Panc1 (cell line): Measurements from ENCODE around the gene LGI4. TPM values are rescaled to one million over a fixed set of nuclear protein-coding genes. Genes with fewer than 3 reads are reported as not detected.

Experiments used
- ATAC-seq: fragments of 200-7000 bp; cut with Tn5 transposase; 2 replicates; pipeline ENCODE4 v1.9.1; 2020; ENCODE audit warnings: mild to moderate bottlenecking, moderate library complexity
- BruUV-seq: library from RNA; stranded (reverse); fragments of 400-500 nt; replicated peaks from 2 replicates; lab custom pipeline; 2021; lab: Mats Ljungman, UMichigan
- CTCF ChIA-PET: fragments of 300-600 bp; sonication (Branson Sonifier 250); formaldehyde crosslinking; loops from one replicate; lab custom pipeline; 2022; ENCODE audit warnings: antibody characterized with exemption; lab: Charles Lee
- POLR2A ChIA-PET: fragments of 300-600 bp; sonication (Branson Sonifier 250); formaldehyde crosslinking; loops from one replicate; lab custom pipeline; 2022; ENCODE audit warnings: antibody characterized with exemption; lab: Charles Lee
- DNase-seq: peaks from one replicate; pipeline ENCODE4 v3.0.0-alpha.2; 2010; ENCODE audit warnings: low read depth, low spot score
- H3K27ac ChIP-seq: 2 replicates; pipeline ENCODE4 v1.5.1; 2011; ENCODE audit warnings: mild to moderate bottlenecking, low read length, inconsistent platforms
- H3K27me3 ChIP-seq: fragments of 200-500 bp; sonication (Bioruptor generic); 2 replicates; pipeline ENCODE4 v1.6.0; 2014; ENCODE audit warnings: low read length, inconsistent platforms; ENCODE audit not compliant: control insufficient read depth, insufficient read depth
- H3K36me3 ChIP-seq: fragments of 200-500 bp; sonication (Bioruptor generic); 2 replicates; pipeline ENCODE4 v1.5.1; 2014; ENCODE audit warnings: inconsistent platforms, mild to moderate bottlenecking, low read length, moderate library complexity; ENCODE audit not compliant: control insufficient read depth, insufficient read depth
- H3K4me1 ChIP-seq: 2 replicates; pipeline ENCODE4 v1.5.1; 2011; ENCODE audit warnings: inconsistent platforms, mild to moderate bottlenecking, low read length, moderate library complexity; ENCODE audit not compliant: control insufficient read depth, insufficient read depth
- H3K4me3 ChIP-seq, 2 experiments: 2 replicates each; pipeline ENCODE4 v1.5.1; 2011 to 2012; ENCODE audit warnings: low read depth in 2 of 2, low read length in 2 of 2, mild to moderate bottlenecking in 2 of 2, inconsistent platforms in 1 of 2, moderate library complexity in 1 of 2
- H3K9me3 ChIP-seq: fragments of 200-500 bp; sonication (Bioruptor generic); 2 replicates; pipeline ENCODE4 v1.5.1; 2014; ENCODE audit warnings: low read depth, mild to moderate bottlenecking, inconsistent platforms, low read length, moderate library complexity; ENCODE audit not compliant: control insufficient read depth, insufficient read depth
- POLR2AphosphoS5 ChIP-seq: IDR thresholded peaks from 2 replicates; pipeline ENCODE4 v1.6.1; 2012; ENCODE audit warnings: mild to moderate bottlenecking, low read depth, low read length, moderate library complexity
- SIN3A ChIP-seq: IDR thresholded peaks from 2 replicates; pipeline ENCODE4 v1.6.1; 2012; ENCODE audit warnings: low read depth, mild to moderate bottlenecking, low read length, moderate library complexity, borderline replicate concordance; ENCODE audit not compliant: insufficient read depth
- TCF7L2 ChIP-seq: IDR thresholded peaks from 2 replicates; pipeline ENCODE4 v1.6.1; 2011; ENCODE audit warnings: mild to moderate bottlenecking, low read depth, low read length, inconsistent platforms
- in situ Hi-C: cut with HindIII; loops from 2 replicates; pipeline ENCODE4 v1.10.0; 2016; ENCODE audit warnings: low sequenced_read_pairs, low pct_unique_long_range_greater_than_20kb
- intact Hi-C: fragments of 100-400 bp; cut with micrococcal nuclease; formaldehyde crosslinking; loops from one replicate; pipeline ENCODE4 v1.10.0; 2022; ENCODE audit not compliant: unreplicated experiment
- total RNA-seq: library from RNA; stranded (reverse); gene quantifications from one replicate; pipeline ENCODE4 v1.2.1, GENCODE V29; 2021; ENCODE audit not compliant: unreplicated experiment
- TF ChIP-seq, protein P1 (sequence below), 2 experiments: IDR thresholded peaks; 2 replicates each; pipeline ENCODE4 v1.6.1; 2011 to 2012; ENCODE audit warnings: low read depth in 2 of 2, control low read depth in 1 of 2, low read length in 1 of 2, mild to moderate bottlenecking in 1 of 2, moderate library complexity in 1 of 2; ENCODE audit not compliant: insufficient read depth in 1 of 2
- TF ChIP-seq, protein P2 (sequence below): fragments of 450-650 bp; IDR thresholded peaks from 2 replicates; pipeline ENCODE4 v1.5.1; 2017; ENCODE audit warnings: mild to moderate bottlenecking

LGI4 gene
- total RNA-seq, 1 experiment from 2014 or later, result 0.18 TPM

DNA sequence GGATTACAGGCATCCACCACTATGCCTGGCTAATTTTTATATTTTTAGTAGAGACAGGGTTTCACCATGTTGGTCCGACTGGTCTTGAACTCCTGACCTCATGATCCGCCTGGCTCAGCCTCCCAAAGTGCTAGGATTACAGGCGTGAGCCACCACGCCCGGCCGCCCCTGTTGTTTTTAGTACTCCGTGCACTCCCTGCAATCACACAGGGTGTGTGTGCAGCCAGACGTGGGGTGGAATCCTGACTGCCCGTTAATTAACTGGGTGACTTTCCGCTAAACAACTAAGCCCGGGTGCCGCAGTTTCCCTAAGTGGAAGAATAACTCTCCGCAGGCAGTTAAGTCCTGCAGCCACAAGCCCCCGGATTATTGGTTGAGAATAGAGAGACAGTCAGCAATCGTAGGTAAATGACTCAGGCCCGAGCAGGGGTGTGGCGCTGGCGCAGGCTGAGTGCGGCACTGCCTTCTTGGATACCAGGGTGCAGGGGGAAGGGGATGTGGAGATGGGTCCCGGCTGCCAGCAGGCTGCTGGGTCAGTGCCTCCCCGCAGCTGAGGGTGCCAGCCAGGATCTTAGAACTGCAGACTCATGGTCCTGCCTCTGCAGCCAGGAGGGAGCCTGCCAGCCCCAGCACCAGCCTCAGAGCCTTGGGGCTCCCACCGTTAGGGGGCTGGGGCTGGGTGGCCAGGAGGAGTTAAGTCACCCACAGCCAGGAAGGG, 25.3 kb downstream of the LGI4 start:
- TF ChIP-seq POLR2AphosphoS5, result no peak
- TF ChIP-seq SIN3A, result no peak
- TF ChIP-seq, protein P1, sequence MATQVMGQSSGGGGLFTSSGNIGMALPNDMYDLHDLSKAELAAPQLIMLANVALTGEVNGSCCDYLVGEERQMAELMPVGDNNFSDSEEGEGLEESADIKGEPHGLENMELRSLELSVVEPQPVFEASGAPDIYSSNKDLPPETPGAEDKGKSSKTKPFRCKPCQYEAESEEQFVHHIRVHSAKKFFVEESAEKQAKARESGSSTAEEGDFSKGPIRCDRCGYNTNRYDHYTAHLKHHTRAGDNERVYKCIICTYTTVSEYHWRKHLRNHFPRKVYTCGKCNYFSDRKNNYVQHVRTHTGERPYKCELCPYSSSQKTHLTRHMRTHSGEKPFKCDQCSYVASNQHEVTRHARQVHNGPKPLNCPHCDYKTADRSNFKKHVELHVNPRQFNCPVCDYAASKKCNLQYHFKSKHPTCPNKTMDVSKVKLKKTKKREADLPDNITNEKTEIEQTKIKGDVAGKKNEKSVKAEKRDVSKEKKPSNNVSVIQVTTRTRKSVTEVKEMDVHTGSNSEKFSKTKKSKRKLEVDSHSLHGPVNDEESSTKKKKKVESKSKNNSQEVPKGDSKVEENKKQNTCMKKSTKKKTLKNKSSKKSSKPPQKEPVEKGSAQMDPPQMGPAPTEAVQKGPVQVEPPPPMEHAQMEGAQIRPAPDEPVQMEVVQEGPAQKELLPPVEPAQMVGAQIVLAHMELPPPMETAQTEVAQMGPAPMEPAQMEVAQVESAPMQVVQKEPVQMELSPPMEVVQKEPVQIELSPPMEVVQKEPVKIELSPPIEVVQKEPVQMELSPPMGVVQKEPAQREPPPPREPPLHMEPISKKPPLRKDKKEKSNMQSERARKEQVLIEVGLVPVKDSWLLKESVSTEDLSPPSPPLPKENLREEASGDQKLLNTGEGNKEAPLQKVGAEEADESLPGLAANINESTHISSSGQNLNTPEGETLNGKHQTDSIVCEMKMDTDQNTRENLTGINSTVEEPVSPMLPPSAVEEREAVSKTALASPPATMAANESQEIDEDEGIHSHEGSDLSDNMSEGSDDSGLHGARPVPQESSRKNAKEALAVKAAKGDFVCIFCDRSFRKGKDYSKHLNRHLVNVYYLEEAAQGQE (IDR thresholded peaks at IDR 0.05; ENCODE audit: insufficient read depth in 1 of 2, low read depth in 2 of 2, low read length in 1 of 2), result no peak
- TF ChIP-seq TCF7L2, result no peak
- TF ChIP-seq, protein P2, sequence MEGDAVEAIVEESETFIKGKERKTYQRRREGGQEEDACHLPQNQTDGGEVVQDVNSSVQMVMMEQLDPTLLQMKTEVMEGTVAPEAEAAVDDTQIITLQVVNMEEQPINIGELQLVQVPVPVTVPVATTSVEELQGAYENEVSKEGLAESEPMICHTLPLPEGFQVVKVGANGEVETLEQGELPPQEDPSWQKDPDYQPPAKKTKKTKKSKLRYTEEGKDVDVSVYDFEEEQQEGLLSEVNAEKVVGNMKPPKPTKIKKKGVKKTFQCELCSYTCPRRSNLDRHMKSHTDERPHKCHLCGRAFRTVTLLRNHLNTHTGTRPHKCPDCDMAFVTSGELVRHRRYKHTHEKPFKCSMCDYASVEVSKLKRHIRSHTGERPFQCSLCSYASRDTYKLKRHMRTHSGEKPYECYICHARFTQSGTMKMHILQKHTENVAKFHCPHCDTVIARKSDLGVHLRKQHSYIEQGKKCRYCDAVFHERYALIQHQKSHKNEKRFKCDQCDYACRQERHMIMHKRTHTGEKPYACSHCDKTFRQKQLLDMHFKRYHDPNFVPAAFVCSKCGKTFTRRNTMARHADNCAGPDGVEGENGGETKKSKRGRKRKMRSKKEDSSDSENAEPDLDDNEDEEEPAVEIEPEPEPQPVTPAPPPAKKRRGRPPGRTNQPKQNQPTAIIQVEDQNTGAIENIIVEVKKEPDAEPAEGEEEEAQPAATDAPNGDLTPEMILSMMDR, result no peak
- no peak for DNase-seq
- no peak overlapping the region for H3K27ac ChIP-seq
- intact Hi-C loops, result no loop called here
- no peaks in the 10 kb centered on the region for H3K4me1 ChIP-seq
- ChIA-PET POLR2A (no interaction called here), CTCF (no interaction called here)
- no TSS peak for BruUV-seq
- H3K36me3 ChIP-seq, result no peaks in the 10 kb centered on the region
- H3K9me3 ChIP-seq, result no peaks in the 10 kb centered on the region
- H3K27me3 ChIP-seq, result no peaks in the 10 kb centered on the region
- in situ Hi-C loops, result no loop called here
- ATAC-seq, result peak; percentile 19; the same call in 1 of the 2 replicates
- no peak overlapping the region for H3K4me3 ChIP-seq

DNA sequence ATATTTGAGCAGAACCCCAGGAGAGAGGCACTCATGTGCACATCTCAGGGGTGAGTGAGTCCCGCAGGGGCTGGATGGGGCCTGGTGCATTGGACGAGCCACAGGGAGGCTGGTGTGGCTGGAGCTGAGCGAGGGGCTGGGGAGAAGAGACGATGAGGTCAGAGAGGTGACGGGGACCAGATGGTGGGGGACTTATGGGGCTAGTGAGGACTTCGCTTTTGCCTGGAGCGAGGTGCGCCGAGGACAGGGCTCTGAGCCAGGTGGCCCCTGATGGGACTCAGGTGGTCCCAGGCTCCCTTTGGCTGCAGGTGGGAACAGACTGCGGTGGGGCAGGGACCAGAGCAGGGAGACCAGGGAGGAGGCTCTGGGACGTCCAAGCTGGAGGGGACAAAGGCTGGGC, 26.1 kb downstream of the LGI4 start:
- CTCF ChIA-PET, result interaction anchor here (0.7 kb wide), 1 partner anchor 39 kb away, joined by 5 read pairs; no protein-coding TSS in a partner anchor
- Histone ChIP-seq H3K9me3 (no peaks in the 10 kb centered on the region), H3K27me3 (no peaks in the 10 kb centered on the region), H3K4me3 (no peak overlapping the region), H3K36me3 (no peaks in the 10 kb centered on the region), H3K27ac (no peak overlapping the region), H3K4me1 (no peaks in the 10 kb centered on the region)
- POLR2A ChIA-PET, result no interaction called here
- TF ChIP-seq, protein P2, result no peak
- TF ChIP-seq SIN3A (no peak), TCF7L2 (no peak), POLR2AphosphoS5 (no peak)
- TF ChIP-seq, protein P1 (IDR thresholded peaks at IDR 0.05; ENCODE audit: insufficient read depth in 1 of 2, low read depth in 2 of 2, low read length in 1 of 2), result no peak
- intact Hi-C loops, result no loop called here
- in situ Hi-C loops, result no loop called here
- ATAC-seq, result no peak
- BruUV-seq, result no TSS peak
- no peak for DNase-seq
